HG03060 (cell line): ENCODE data around the gene DKC1.

Experiments
- ATAC-seq: cut with Tn5 transposase; IDR thresholded peaks from one replicate; pipeline ENCODE4 v1.9.1; 2021; ENCODE audit warnings: low read depth, moderate number of reproducible peaks; ENCODE audit not compliant: unreplicated experiment

The DKC1 gene

DNA sequence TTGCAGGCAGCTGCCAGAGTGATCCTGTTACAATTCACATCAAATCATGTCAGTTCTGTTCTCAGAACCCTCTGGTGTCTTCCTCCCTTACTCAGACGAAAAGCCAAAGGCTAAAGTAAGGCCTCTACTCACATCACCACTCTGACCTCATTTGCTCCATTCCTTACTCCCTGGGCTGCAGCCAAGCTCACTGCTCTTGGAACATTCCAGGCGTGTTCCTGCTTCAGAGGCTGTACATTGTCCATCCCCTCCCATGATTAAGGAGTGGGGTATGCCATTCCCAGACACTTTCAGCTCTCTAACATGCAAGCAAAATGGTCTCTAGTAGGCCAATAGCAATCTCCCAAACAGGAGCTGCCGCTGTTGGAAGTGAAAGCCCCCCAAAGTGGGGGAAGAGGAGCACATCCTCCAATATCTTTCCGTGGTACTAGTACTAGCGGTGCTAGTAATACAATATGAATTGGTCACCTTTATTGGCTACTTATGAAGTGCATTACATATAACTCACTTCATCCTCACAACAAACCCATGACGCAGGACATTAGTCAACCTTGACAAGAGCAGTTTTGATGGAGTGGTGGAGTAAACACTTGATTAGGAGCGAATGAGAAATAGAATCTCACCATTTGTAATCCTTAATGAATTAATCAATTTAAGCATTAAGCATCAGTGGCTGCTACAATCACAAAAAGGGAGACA lies 26.8 kb upstream of the DKC1 start:
- no peak for ATAC-seq

DNA sequence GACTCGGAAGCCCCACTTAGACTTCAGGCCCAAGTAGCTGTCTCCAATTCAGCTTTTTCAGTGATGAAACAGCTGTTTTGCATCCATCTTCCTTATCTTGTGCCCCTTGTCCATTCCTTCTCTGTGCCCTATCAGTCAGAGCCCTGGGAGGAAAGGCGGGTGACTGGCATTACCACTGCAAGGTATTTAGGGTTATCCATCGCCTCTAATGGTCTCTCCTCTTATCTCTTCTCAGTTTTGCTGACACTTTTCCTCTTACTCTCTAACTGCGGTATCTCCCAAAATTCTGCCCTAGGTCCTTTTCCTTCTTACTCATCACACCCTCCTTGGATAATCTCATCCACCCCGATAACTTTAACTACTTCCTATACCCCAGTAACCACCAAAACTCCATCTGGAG lies 25.5 kb upstream of the DKC1 start:
- no peak for ATAC-seq

DNA sequence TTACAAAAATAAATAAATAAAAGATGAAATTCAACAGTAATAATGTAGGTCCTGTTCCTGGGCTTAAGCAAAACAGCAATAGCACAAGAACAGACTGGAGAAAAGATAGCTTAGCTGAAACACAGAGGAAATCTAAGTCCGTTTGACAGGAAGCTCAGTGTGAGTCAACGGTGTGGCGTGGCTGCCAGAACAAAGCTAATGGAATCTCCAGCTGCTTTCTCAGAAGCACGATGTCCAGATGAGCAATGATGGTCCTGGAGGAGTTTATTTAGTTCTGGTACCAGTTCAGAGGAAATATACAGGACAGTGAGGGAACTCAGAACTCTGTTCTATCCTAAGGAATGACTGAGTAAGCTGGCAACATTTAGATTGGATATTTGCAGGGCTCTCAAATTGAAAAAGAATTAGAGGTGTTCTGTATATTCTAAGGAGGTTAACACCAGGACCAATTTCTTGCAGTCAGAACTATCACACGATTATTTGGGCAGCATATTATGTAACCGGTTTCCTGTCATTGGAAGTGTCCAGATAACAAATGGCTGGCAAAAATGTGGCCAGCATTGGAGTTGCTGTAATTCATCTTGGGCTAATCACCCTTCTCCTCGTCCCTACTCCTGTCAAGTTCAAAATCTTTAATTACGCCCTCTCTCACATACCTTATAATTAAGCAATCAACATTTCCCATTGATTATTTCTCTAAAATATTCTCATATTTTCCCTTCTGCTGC lies 24.5 kb upstream of the DKC1 start:
- ATAC-seq, result no peak

DNA sequence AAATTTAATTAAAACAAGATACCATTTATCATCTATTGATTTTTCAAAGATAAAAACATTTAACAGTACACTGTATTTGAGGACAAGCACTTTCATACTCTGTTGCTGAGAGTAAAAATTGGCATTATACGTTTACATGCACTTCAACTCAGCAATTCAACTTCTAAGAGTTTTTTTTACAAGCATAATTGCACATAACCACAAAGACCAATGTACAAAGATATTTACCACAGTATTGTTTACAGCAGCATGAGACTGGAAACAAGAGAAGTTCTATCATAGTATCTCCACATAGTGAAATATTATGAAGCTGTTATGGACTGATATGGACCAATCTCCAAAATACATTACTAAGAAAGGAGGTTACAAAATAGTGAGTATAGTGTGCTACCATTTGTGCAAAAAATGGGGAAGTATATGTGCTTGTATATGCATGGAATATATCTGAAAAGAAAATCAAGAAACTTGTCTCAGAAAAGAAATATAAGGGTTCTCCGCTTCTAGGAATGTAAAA lies 22.7 kb upstream of the DKC1 start:
- no peak for ATAC-seq

DNA sequence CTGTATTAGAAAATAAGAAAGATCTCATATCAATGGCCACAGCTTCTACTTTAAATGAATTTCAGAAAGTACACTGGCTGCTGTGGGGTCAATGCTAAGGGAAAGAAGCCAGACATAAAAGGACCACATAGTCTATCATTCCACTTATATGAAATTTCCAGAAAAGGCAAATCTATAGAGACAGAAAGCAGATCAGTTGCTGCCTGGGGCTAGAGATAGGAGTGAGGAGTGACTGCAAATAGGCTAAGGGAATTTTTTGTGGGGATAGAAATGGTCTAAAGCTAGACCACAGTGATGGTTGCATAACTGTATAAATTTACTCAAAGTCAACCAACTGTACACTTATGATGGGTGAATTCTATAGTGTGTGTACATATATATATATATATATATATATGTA lies 20.1 kb upstream of the DKC1 start:
- ATAC-seq, result no peak

DNA sequence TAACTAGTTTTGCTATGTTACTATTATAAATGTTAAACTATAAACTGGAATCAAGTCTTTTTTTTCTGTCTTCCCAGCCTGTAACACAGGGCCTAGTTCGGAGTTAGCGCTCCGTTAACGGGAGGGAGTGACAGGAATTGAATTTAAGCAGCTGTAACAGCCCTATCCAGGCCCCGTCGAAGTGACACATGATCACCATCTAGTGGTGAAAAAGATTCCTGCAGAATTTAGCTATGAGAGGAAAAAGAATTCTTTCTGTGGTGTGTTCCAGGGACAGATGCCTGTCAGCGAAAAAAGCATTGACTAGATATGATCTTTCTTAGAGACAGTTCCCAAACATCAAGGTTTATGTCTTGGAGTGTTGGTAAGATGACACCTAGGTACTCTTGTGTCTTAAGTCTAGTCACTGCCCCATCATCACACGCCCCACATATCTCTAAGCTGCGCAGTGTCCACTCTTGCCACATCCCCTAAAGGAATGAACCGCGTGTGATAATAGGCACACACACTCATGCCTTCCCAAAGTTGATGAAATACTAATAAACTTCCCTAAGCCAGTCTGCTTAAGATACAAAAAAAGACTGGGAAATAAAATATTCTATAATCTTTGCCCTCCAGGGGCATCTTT lies 13.8 kb upstream of the DKC1 start:
- no peak for ATAC-seq

DNA sequence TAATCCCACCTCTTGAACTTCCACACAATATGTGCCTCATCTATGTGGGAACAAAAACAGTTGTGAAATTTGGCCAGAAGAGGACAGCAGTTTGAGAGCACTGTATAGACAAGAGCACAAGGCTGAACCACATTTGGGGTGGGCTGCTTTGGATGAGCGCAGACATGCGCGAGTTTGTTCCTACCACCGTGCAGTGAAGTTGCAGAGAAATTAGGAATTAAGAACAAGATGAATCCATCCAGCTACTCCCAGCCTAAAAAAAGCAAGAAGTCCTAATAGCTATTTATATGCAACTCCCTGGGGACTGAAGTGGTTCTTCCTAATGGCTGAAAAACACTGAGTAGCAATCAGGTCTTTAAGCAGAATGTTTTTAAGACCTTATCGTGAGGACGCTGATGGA lies 12.8 kb upstream of the DKC1 start:
- ATAC-seq, result no peak

DNA sequence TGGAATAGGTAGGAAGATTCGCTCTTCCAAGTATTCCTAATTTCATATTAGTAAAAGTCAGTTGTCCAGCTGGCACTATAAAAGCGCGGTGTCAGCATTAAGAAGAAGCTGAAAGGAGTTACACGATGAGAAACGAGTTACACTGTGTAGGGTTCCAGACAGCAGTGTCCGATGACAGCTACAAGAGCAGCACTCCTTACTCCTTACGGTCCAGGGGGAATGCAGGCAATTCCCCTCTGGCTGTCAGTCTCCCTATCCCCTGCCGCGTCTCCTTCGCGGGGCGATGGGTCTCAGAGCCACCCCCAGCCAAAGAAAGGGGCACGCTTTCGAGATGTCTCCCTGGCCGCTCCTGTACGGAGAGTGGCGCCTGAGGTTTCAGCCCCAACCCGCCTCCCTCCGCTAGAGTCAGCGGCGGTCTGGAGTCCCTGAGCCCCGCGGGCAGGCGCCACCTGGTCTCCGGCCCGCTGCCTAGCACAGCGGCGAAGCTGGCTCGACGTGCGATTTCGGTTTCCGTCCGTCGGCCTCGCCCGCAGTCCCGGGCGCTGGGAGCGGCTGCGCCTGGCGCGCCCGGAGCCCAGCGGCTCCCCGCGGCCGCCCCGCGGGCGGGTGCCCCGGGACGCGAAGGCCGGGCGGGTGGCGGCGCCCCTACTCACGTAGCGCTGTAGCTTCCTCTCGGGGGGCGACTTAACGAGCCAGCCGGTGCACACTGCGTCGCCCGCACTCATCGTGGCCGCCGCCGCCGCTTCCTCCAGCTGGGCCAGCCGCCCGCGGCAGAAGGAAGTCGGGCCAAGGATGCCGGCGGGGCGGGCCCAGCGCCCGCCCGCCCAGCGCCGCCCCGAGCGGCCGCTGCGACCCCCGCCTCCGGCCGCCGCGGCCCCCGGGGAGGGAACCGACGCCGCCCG lies 12.1 kb upstream of the DKC1 start, which contains the start of gene GAB3:
GAB3 (minus strand) TSS at position 777 of the 902 bp plus-strand sequence; CDS start at position 725, 52 bp downstream.
- ATAC-seq, result no peak

DNA sequence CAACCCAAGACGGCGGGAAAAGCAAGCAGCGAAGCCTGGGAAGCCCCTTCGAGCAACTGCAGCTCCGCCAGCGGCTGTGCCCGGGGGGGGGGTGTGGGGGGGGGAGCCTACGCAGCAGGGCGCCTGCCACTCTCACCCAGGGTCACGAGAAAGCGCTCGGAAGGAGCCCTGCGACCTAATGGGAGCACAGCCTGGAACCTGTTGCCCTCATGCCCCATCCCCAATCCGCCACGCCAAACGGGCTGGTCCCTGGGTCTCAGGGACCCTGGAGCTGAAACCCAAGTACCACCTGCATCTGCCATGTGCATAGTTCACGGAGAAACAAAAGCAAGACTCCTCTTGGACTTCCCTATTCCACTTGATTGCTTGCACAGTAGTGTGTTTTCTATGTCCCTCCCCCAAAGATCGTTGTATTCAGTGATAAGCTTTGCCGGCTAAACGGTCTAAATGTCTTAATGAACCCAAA lies 11.4 kb upstream of the DKC1 start:
- no peak for ATAC-seq

DNA sequence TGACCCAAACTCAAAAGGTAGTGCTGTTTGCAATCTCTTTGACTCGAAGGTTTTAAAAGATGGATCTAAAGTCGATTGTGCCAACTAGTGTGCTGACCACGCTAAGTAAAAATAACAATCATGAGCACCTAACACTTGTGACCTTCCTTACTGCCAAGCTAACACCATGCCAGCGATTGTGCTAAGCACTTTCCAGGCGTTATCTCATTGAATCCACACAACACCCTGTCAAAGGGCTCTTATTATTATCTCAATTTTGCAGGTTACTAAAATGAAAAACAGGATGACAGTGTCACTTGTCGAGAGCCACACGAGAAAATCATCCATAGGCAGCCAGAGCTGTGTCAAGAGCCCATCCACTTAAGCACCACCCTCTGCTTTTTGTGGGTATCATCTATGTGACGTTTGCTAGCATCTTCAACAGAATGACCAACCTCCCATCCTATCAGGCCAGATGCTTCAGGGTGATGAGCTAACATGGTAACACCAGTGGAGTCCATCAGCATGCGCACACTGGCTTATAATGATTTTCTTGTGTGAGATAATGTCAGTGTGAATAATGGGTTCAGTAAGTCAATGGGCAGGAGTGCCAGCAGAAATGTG lies 10.9 kb upstream of the DKC1 start:
- no peak for ATAC-seq

DNA sequence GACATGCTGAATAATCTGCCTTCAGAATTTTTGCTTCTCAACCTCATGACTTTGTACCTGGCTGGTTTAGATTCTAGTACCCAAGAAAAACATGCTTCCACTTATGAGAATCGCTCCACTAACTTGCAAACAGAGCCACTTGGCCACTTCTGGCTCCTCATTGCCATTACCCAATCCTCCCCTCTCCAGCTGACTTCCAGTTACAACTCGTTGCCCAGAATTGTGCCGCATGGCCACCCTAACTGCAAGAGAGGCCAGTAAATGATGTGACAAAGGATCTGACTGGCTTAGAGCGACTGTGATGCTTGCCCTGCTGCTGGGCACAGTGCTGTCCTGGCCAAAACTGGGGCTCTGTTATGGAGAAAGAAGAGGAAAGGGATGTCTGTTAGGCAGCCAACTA lies 4.0 kb upstream of the DKC1 start:
- ATAC-seq, result no peak

DNA sequence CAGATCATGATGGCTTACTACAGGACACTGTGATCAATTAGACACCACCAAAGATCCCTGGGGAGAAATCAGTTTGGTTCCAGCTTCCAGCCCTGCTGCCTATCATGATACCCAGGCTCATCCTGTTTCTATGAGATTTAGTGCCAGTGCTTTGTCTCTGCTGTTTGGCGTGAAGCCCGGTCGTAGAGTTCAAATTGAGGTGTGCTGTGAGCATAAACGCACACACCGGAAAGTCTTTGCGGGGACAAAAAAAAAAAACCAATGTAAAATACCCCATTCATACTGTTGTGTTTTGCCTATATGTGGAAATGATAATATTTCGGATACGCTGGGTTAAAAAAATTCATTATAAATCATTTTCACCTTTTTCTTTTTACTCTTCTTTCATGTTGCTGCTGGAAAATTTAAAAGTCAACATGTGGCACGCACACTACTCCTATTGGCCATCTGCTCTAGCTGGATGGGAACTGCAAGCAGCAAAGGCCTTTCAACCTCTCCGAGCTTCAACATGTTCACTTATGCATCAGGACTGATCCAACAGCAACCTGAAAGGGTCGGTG lies 607 bp upstream of the DKC1 start:
- ATAC-seq, result no peak

DNA sequence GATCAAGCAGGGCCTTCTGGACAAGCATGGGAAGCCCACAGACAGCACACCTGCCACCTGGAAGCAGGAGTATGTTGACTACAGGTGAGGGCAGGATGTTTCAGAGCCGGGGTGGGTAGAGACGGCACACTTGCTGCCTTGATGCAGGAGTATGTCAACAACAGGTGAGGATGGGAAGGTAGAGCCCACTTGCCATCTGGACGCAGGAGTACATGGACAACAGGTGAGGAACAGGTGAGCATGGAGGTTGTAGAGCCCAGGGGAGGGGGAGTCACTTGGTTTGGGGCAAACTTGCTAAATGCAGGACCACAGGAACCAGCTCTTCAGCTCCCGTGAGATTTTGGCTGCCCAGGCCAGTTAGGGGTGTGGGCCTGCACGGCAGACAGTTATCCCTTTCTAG lies 12.0 kb downstream of the DKC1 start:
- no peak for ATAC-seq

DNA sequence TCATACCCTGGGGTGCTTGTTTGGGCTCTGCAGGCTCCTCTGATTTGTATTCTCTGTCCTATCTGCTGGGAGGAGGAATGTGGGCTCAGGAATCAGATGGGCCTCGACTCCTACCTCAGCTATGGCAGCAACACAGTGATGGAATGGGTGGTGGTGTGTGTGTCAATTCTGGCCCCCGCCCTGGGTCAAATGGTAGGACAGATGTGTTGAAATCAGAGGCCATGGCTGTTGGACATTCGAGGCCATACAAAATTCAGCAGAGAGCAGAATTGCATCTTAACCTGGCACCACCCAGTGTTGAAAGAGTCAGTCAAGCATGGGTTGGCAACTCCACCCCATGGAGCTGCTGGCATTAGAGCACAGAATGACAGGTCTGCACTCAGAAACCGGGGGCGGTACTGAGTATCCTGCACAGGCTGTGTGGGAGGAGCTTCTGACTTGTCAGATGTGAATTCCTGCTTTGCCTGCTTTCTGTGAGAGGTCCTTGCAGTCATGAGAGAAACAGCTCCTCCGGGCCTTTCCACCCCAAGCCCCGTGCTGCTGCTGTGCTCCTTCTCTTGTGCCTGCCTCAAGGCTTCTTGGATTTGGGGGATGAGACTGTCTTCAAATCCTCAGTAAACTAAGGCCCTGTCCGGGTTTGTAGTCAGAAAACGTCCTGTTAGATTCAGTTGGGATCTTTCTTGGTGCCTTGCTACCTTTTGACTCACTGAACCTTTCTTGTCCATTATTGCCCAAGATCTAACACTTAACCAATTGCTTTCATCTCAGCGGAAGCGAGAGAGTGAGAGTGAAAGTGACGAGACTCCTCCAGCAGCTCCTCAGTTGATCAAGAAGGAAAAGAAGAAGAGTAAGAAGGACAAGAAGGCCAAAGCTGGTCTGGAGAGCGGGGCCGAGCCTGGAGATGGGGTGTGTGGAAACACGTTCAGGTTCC lies 13.0 kb downstream of the DKC1 start:
- no peak for ATAC-seq

DNA sequence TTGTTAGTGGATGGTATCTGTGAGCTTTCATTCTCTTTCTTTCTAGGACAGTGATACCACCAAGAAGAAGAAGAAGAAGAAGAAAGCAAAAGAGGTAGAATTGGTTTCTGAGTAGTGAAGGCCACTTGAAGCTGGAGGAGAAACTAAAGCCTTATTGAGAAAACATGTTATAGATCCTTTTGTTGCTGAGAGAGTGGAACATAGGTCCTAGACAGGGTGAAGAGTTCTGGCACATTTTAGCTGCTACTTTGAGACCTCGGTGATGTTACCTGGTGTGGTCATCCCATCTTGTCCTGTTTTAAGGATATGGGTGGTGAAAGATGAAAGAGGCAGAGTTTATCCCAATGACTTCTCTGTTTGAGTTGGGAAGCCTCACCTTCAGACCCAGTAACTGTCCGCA lies 14.1 kb downstream of the DKC1 start:
- no peak for ATAC-seq

DNA sequence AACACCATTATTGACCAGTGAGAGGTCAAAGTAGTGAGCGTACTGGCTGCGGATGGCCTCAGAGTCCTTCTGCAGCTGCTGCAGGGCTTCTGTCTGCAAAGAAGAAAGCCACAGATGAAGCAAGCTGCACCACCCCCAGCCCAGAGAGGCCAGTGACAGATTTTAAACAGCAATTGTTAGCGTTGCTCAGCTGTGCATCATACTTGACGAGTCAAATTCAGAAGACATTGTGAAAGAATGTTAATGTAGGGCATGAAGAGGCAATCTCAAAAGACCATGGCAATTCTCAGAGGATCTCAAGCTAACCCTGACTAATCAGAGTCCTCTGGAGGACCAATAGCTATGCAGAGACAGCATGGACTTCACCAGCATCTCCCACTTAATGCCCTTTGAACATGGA lies 16.6 kb downstream of the DKC1 start:
- ATAC-seq, result no peak

DNA sequence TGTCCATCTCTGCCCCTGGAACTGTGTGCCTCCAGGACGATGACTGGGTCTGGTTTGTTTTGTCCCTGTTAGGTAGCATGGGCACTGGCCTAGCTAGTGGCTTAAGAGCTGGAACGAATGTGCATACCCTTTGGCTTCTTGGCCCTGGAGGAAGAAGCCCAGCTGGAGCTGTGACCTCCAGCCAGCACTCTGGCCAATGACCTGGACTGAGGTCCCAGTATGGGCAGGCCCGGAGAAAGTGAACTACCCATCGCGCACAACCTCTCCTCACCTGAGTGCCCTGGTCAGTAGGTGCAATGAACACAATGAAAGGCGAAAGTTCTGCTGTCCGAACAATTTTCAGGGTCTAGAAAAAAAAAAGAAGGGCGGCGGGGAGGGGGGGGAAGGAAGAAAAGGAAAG lies 18.3 kb downstream of the DKC1 start:
- ATAC-seq, result no peak

DNA sequence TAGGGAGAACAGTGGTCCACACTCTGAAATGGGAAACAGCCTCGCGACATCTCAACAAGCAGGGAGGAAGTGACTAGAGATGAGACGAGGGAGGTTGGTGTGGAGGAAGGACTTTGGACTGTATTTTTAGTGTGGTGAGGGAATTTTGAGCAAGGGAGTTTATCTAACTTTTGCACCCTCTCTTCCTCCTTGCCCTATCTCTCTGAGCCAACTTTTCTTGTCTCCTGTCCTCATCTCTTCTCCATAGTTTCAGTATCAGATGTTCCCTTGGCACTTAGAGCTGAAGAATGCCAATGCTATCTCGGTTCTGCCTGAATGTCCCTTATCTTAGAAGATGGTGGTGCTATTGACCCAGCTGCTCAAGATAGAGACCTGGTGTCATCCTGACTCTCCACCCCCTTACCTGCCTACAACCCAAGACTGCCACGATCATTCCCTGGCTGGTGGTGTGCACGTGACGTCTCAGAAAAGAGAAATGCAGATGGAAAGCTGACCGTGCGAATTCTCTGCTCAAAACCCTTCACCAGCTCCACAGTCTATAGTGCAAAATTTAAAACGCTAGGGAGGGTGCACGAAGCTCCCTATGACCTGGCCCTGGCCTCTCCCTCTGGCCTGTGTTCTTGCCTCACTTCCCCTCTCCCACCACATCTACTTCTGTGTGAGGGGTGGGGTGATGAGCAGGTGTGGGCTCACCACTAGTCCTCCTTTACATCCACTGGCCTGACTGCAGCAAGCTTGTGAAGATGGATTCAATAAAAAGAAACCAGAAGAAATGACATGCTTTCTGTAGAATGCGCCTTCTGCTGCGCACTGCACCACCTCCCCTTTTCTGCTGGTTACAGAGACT lies 21.7 kb downstream of the DKC1 start:
- ATAC-seq, result no peak
